OCI-LY3 (cell line): ENCODE results near the gene LMO7.

Source experiments
- CTCF ChIP-seq: fragments of 200-600, 300-600 bp; sonication (generic); IDR thresholded peaks from 2 replicates; pipeline ENCODE4 v1.5.1; 2014; ENCODE audit warnings: antibody characterized with exemption, low read length, low read depth
- EZH2phosphoT487 ChIP-seq: fragments of 200-600 bp; shearing (Covaris generic); IDR thresholded peaks from 2 replicates; pipeline ENCODE4 v1.6.1; 2018; ENCODE audit warnings: antibody characterized with exemption, mixed run types, low read depth

- TF ChIP-seq CTCF (no peak), EZH2phosphoT487 (no peak)
These were observed 9.0 kb downstream of the LMO7 start for GRCh38 chr13:75645141-75645540.
